ENCODE results near the gene SLC25A17. TPM values are rescaled to one million over a fixed set of nuclear protein-coding genes. Genes with fewer than 3 reads are reported as not detected.
A peak's percentile ranks its signal among the peaks of the same experiment; 100 is the strongest.
"Not testable (repeated sequence)": the region's sequence is repeated elsewhere in the genome, so short reads cannot be mapped to it uniquely, and the experiment has no call there.

Gene SLC25A17
- total RNA-seq, 4 donors from 2014 or later, result 5.7 to 17.0 (median 12.2) TPM

DNA sequence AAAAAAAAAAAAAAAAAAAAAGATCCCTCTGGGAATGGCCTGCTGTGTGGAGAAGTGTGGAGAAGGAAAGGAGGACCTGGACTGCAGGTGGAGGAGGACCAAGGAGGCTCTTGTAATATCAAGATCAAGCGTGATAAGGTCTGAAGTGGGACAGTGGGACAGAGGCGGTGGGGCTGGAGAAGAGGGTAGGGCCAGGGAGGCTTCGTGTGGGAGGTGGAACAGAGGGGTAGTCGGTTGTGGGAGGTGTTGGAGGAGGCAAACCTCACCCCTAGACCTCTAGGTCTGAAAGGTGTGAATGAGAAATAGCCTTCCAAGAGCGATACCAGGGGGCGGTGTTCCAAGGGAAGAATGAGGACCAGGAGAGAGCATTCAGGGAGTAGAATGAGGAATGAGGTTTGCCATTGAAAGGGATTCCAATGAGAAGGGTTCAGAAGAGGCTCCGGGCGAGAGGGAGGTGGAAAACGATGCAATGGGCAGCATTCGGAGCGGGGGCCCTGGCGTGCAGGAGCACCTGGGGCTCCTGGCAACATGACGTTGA is 95.7 kb downstream of the SLC25A17 start:
- TF ChIP-seq, protein P1, sequence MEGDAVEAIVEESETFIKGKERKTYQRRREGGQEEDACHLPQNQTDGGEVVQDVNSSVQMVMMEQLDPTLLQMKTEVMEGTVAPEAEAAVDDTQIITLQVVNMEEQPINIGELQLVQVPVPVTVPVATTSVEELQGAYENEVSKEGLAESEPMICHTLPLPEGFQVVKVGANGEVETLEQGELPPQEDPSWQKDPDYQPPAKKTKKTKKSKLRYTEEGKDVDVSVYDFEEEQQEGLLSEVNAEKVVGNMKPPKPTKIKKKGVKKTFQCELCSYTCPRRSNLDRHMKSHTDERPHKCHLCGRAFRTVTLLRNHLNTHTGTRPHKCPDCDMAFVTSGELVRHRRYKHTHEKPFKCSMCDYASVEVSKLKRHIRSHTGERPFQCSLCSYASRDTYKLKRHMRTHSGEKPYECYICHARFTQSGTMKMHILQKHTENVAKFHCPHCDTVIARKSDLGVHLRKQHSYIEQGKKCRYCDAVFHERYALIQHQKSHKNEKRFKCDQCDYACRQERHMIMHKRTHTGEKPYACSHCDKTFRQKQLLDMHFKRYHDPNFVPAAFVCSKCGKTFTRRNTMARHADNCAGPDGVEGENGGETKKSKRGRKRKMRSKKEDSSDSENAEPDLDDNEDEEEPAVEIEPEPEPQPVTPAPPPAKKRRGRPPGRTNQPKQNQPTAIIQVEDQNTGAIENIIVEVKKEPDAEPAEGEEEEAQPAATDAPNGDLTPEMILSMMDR (IDR thresholded peaks at IDR 0.05), result no peak
- Histone ChIP-seq H3K27ac (no peak overlapping the region), H3K36me3 (no peaks in the 10 kb centered on the region), H3K4me3 (no peak overlapping the region), H3K9me3 (no peaks in the 10 kb centered on the region), H3K4me1 (peaks cover 0 to 15% (median 0%) of the 10 kb centered on the region in 3 donors), H3K27me3 (no peaks in the 10 kb centered on the region)
- no peak for ATAC-seq
- 86 to 96% methylated on average over 10 to 13 of the region's 13 CpGs for WGBS, 2 donors (ENCODE audit: low coverage in 1 of 2)

DNA sequence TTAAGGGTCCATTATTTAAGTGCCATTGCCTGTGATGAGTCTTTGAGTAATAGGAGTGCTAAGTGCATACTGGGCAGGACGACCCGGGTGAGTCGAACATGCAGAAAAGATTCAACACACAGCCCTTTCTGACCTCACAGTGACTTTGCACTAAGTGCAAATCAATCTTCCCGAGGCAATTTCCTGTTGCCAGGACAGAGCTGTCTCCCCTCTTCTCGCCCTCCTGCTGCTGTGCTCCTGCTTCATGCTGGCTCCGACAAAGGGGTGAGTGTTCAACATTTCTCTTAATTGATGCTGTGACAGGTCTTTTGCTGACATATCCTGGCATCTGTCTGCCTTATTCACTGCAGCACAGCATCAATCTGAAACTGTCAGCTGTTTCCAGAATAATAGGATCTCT is 97.9 kb downstream of the SLC25A17 start:
- Histone ChIP-seq H3K4me1 (peaks cover 0 to 15% (median 0%) of the 10 kb centered on the region in 3 donors), H3K27ac (peak overlapping the region in 3 of 4 donors; percentile 18 to 70 (median 52)), H3K4me3 (no peak overlapping the region), H3K36me3 (no peaks in the 10 kb centered on the region), H3K9me3 (no peaks in the 10 kb centered on the region), H3K27me3 (no peaks in the 10 kb centered on the region)
- TF ChIP-seq POLR2A (IDR thresholded peaks at IDR 0.05) (no peak), EP300 (IDR thresholded peaks at IDR 0.05) (no peak), POLR2AphosphoS5 (IDR thresholded peaks at IDR 0.05) (peak; percentile 35)
- TF ChIP-seq, protein P1 (IDR thresholded peaks at IDR 0.05), result no peak
- WGBS, 2 donors (ENCODE audit: low coverage in 1 of 2), result 4% methylated on average over 6 of the region's 6 CpGs; no CpG with 5 or more reads in 1 of the 2 donors
- no peak for ATAC-seq

DNA sequence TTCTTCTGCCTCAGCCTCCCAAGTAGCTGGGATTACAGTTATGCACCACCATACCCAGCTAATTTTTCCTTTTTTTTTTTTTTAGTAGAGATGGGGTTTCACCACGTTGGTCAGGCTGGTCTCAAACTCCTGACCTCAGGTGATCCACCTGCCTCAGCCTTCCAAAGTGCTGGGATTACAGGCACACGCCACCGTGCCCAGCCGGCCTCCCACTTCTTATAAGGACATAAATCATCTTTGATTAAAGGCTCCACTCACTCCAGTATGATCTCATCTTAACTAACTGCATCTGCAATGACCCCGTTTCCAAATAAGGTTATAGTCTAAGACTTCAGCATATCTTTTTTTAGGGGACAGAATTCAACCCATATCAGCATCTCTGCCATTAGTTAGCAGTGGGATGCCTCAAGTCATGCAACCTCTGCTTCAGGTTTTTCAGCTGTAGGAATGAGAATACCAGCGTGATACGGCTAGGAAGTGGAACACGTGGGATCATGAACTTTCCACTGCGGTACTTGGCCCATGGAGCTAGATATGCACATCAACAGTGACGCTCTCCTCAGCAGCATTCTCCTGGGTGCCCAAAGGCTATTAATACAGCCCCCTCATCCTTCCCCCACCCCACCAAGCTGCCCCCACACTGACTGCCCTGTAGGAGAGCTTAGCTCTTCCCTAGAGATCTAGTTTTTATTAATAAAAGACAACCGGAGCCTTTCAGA is 98.4 kb downstream of the SLC25A17 start:
- 12 to 20% methylated on average over 4 to 9 of the region's 11 CpGs for WGBS, 2 donors (ENCODE audit: low coverage in 1 of 2)
- H3K27ac ChIP-seq, result peak overlapping the region in 3 of 4 donors; percentile 18 to 70 (median 52)
- no peaks in the 10 kb centered on the region for H3K9me3 ChIP-seq
- no peaks in the 10 kb centered on the region for H3K36me3 ChIP-seq
- no peak for ATAC-seq
- TF ChIP-seq EP300 (IDR thresholded peaks at IDR 0.05) (no peak), POLR2A (IDR thresholded peaks at IDR 0.05) (no peak), POLR2AphosphoS5 (IDR thresholded peaks at IDR 0.05) (no peak)
- TF ChIP-seq, protein P1 (IDR thresholded peaks at IDR 0.05), result no peak
- no peak overlapping the region for H3K4me3 ChIP-seq
- no peaks in the 10 kb centered on the region for H3K27me3 ChIP-seq
- peaks cover 0 to 15% (median 0%) of the 10 kb centered on the region in 3 donors for H3K4me1 ChIP-seq

DNA sequence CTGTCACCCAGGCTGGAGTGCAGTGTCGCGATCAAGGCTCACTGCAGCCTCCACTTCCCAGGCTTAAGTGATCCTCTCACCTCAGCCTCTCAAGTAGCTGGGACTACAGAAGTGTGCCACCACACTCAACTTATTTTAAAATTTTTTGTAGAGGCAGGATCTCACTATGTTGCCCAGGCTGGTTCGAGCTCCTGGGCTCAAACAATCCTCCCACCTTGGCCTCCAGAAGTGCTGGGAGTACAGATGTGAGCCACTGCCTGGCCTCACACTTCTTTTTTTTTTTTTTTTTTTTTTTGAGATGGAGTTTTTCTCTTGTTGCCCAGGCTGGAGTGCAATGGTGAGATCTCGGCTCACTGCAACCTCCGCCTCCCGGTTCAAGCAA is 99.0 kb downstream of the SLC25A17 start:
- H3K27ac ChIP-seq, ATAC-seq, H3K9me3 ChIP-seq, H3K27me3 ChIP-seq, H3K4me3 ChIP-seq, H3K36me3 ChIP-seq: not testable (repeated sequence)
- peaks cover 0 to 15% (median 0%) of the 10 kb centered on the region in 3 donors for H3K4me1 ChIP-seq
- WGBS, 2 donors (ENCODE audit: low coverage in 1 of 2), result 93 to 96% methylated on average over 6 of the region's 6 CpGs

Small RNA genes lying within 50 kb of the gene (small RNA-seq; reads per million reads assigned to genes)
- gene JTBP1 (0 reads per million in 4 donors), gene MIR4766 (0 reads per million in 4 donors)

Other genes with a start within 250 kb of the SLC25A17 start
- gene MRTFA, start 182.6 kb downstream of the SLC25A17 start, total RNA-seq, result 10 to 100 TPM; 45.5 to 90.2 (median 78.3) TPM
- under 1 TPM in 2 of 4 donors, not detected in 2; 0.27 to 0.40 TPM for gene MCHR1, start 139.9 kb downstream of the SLC25A17 start, total RNA-seq
- 100 to 1,000 TPM; 179 to 239 (median 211) TPM for gene ST13, start 37.3 kb upstream of the SLC25A17 start, total RNA-seq
- 10 to 100 TPM in 2 of 4 donors, 1 to 10 TPM in 2; 5.9 to 13.3 (median 10.4) TPM for gene XPNPEP3, start 37.8 kb upstream of the SLC25A17 start, total RNA-seq
- gene DNAJB7, start 42.8 kb upstream of the SLC25A17 start, total RNA-seq, result not detected
- gene RBX1, start 132.0 kb upstream of the SLC25A17 start, total RNA-seq, result 10 to 100 TPM; 21.6 to 52.4 (median 38.8) TPM